ENCODE results near the gene BCL3.

The BCL3 gene

DNA sequence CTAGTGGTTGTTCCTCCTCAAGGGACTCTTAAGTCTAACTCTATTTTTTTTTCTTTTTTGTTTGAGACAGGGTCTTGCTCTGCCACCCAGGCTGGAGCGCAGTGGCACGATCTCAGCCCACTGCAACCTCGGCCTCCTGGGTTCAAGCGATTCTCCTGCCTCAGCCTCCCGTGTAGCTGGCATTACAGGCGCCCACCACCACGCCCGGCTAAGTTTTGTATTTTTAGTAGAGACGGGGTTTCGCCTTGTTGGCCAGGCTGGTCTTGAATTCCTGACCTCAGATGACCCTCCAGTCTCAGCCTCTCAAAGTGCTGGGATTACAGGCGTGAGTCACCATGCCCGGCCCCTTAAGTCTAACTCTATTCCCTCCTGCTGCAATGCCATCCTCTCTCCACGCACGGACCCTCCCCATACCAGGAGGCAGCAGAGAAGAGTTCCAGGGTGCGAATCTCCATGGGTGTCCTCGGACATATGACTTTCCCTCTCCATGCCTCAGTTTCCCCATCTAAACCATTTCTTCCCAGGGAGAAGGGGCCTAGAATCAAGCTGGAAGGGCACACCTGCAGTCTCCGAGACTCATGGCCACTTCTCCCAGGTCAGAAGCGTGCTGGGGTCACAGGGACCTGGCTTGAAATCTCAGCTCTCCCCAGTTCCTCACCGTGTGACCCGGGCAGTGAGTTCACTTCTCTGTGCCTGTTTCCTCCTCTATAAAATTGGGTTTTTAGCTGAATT, 6.0 kb upstream of the BCL3 start:
- no peak for DNase-seq (ENCODE audit: low read depth)
- TF ChIP-seq, protein P1, sequence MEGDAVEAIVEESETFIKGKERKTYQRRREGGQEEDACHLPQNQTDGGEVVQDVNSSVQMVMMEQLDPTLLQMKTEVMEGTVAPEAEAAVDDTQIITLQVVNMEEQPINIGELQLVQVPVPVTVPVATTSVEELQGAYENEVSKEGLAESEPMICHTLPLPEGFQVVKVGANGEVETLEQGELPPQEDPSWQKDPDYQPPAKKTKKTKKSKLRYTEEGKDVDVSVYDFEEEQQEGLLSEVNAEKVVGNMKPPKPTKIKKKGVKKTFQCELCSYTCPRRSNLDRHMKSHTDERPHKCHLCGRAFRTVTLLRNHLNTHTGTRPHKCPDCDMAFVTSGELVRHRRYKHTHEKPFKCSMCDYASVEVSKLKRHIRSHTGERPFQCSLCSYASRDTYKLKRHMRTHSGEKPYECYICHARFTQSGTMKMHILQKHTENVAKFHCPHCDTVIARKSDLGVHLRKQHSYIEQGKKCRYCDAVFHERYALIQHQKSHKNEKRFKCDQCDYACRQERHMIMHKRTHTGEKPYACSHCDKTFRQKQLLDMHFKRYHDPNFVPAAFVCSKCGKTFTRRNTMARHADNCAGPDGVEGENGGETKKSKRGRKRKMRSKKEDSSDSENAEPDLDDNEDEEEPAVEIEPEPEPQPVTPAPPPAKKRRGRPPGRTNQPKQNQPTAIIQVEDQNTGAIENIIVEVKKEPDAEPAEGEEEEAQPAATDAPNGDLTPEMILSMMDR (IDR thresholded peaks at IDR 0.05; ENCODE audit: insufficient read depth, low read depth, low read length, missing control alignments): no peak
- no peak overlapping the region for H3K4me3 ChIP-seq (ENCODE audit: low read length)

DNA sequence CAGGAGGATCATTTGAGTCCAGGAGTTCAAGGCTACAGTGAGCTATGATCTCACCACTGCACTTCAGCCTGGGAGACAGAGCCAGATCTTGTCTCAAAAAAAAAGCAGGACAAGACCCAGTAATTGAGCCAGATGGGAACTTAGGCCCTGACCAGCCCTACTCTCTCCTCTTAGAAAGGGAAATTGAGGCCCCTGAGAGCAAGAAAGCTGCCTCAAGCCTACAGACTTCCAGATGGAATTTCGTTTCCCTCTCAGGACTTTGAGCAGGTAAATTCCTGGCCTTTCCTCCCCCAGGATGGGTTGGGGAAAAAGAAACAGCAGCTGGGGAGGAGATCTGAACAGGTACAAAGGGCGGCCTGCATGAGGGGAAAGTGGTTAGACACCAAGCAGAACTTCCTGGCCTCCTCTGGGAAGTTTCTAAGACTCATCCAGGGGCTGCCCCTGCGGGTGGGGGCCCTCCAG, 3.6 kb upstream of the BCL3 start:
- DNase-seq (ENCODE audit: low read depth): no peak
- TF ChIP-seq, protein P1 (IDR thresholded peaks at IDR 0.05; ENCODE audit: insufficient read depth, low read depth, low read length, missing control alignments): no peak
- H3K4me3 ChIP-seq (ENCODE audit: low read length): no peak overlapping the region

DNA sequence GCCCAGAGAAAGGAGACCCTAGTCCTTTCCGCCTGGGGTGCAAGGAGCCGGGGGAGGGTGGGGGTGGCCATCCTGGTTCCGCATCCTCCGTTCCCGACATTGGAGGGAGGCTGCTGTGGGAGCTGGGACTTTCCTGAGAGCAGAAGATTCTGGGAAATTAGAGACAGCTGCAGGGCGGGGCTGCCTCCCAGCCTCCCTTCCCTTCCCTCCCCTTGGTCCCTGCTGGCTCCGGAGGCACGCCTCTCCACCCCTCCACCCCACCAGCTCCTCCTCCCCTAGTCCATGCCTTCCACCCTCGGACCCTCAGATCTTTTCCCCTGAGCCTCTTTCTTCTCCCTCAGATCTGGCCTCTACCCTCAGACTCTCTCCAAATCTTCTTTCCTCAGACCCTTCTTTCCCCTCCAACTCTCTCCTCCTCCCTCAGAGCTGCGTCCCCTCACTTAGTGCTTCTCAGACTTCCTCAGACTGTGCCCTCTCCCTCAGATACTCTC, 3.1 kb upstream of the BCL3 start:
- TF ChIP-seq, protein P1 (IDR thresholded peaks at IDR 0.05; ENCODE audit: insufficient read depth, low read depth, low read length, missing control alignments): no peak
- H3K4me3 ChIP-seq (ENCODE audit: low read length): no peak overlapping the region
- DNase-seq (ENCODE audit: low read depth): peak; percentile 56

DNA sequence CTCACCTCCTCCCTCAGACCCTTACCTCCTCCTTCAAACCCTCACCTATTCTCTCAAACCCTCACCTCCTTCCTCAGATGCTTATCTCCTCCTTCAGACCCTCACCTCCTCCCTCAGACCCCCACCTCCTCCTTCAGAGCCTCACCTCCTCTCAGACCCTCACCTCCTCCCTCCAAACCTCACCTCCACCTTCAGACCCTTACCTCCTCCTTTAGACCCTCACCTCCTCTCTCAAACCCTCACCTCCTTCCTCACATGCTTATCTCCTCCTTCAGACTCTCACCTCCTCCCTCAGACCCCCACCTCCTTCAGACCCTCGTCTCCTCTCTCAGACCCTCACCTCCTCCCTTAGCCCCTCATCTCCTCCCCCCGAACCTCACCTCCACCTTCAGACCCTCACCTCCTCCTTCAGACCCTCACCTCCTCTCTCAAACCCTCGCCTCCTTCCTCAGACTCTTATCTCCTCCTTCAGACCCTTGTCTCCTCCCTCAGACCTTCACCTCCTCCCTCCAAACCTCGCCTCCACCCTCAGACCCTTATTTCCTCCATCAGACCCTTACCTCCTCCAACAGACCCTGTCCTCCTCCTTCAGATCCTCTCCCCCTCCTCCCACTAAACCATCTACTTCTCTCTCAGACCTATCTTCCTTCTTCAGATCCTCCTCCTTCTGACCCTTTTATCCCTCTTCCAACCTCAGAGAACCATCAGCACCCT, 2.5 kb upstream of the BCL3 start:
- TF ChIP-seq, protein P1 (IDR thresholded peaks at IDR 0.05; ENCODE audit: insufficient read depth, low read depth, low read length, missing control alignments): no peak
- DNase-seq (ENCODE audit: low read depth): no peak
- H3K4me3 ChIP-seq (ENCODE audit: low read length): no peak overlapping the region

DNA sequence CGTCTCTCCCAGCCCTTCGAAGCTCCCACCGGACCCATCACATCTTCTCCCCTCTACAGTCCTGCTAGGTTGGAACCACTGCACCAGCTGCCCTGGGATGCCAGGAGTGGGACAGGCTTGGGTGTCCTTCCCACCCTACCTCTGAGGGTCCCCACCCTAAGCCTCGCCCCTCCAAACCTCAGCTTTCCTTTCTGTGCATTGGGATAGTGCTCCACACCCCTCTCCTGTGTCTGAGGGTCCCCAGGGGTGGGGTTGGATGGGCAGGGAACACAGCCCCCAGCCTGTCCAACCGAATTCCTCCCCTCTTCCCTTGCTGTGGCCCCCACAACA, 1.9 kb upstream of the BCL3 start:
- no peak for DNase-seq (ENCODE audit: low read depth)
- TF ChIP-seq, protein P1 (IDR thresholded peaks at IDR 0.05; ENCODE audit: insufficient read depth, low read depth, low read length, missing control alignments): no peak
- no peak overlapping the region for H3K4me3 ChIP-seq (ENCODE audit: low read length)

DNA sequence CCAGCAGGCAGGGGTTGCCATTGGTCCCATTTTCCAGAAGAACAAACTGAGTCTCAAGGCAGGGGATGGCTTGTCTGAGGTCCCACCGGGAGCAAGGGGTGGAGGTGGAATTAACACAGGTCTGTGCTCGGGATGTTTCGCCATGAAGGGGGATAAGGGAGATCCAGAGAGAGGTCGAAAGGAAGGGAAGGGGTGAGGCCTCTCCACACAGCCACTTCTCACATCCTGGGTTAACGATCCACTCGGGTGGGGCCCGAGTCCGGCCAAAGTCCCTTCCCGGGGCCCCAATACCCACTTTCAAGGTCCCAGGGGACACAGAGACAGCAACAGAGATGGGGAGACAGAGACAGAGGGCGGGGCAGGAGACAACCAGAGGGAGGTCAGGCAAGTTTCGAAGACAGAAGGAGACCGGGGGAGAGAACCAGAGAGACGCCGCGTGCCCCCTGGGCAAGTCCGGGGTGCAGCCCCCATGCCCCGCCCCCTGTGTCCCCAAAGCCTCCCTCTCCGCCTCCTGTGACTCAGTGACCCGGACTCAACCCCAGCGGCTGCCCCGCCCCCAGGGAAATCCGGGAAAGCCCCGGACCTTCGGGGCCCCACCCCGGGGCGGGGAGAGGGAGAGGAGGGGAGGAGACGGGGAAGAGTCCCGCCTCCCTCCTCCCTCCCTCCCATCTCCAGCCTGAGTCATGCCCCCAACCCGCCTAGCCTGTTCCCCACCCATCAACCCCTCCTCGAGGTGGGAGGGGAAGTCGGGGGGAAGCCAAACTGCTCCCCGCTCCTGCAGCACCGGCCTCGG, 1.4 kb upstream of the BCL3 start:
- TF ChIP-seq, protein P1 (IDR thresholded peaks at IDR 0.05; ENCODE audit: insufficient read depth, low read depth, low read length, missing control alignments): no peak
- peak overlapping the region; percentile 53 for H3K4me3 ChIP-seq (ENCODE audit: low read length)
- DNase-seq (ENCODE audit: low read depth): peak; percentile 98

All from epithelial cell of esophagus (primary cell).